ENCODE data around the gene ERI3.

ERI3 gene

DNA sequence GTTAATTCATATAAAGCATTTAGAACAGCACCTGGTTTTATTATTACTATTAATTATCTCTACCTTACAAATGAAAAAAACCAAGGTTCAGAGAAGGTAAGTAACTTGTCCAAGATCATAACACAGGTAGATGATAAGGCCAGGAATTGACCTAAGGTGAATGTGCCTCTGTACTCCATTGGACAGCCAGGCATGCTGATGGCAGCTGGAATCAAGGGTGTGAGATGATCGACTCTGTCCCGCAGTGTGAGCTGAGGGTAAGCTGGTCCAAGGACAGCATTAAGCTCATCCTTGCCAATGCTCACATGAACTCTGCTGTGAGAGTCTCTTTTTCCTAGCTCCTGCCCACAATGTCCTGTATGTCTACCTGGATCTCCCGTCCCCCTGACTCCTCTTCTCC is 83.4 kb downstream of the ERI3 start:
- ATAC-seq (ENCODE audit: low read depth) (no peak), DNase-seq (ENCODE audit: low spot score) (no peak)
- no peak overlapping the region for H3K27ac ChIP-seq (ENCODE audit: poor library complexity, severe bottlenecking)
- no peak overlapping the region for H3K4me3 ChIP-seq (ENCODE audit: severe bottlenecking)
- H3K27me3 ChIP-seq (ENCODE audit: insufficient read depth, poor library complexity, severe bottlenecking) = no peaks in the 10 kb centered on the region
- no peaks in the 10 kb centered on the region for H3K4me1 ChIP-seq (ENCODE audit: insufficient read depth, poor library complexity, severe bottlenecking)
- TF ChIP-seq, protein P1, sequence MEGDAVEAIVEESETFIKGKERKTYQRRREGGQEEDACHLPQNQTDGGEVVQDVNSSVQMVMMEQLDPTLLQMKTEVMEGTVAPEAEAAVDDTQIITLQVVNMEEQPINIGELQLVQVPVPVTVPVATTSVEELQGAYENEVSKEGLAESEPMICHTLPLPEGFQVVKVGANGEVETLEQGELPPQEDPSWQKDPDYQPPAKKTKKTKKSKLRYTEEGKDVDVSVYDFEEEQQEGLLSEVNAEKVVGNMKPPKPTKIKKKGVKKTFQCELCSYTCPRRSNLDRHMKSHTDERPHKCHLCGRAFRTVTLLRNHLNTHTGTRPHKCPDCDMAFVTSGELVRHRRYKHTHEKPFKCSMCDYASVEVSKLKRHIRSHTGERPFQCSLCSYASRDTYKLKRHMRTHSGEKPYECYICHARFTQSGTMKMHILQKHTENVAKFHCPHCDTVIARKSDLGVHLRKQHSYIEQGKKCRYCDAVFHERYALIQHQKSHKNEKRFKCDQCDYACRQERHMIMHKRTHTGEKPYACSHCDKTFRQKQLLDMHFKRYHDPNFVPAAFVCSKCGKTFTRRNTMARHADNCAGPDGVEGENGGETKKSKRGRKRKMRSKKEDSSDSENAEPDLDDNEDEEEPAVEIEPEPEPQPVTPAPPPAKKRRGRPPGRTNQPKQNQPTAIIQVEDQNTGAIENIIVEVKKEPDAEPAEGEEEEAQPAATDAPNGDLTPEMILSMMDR (IDR thresholded peaks at IDR 0.05; ENCODE audit: poor library complexity, severe bottlenecking) = no peak
- no peaks in the 10 kb centered on the region for H3K36me3 ChIP-seq (ENCODE audit: low read depth)
- no peaks in the 10 kb centered on the region for H3K9me3 ChIP-seq (ENCODE audit: severe bottlenecking)

DNA sequence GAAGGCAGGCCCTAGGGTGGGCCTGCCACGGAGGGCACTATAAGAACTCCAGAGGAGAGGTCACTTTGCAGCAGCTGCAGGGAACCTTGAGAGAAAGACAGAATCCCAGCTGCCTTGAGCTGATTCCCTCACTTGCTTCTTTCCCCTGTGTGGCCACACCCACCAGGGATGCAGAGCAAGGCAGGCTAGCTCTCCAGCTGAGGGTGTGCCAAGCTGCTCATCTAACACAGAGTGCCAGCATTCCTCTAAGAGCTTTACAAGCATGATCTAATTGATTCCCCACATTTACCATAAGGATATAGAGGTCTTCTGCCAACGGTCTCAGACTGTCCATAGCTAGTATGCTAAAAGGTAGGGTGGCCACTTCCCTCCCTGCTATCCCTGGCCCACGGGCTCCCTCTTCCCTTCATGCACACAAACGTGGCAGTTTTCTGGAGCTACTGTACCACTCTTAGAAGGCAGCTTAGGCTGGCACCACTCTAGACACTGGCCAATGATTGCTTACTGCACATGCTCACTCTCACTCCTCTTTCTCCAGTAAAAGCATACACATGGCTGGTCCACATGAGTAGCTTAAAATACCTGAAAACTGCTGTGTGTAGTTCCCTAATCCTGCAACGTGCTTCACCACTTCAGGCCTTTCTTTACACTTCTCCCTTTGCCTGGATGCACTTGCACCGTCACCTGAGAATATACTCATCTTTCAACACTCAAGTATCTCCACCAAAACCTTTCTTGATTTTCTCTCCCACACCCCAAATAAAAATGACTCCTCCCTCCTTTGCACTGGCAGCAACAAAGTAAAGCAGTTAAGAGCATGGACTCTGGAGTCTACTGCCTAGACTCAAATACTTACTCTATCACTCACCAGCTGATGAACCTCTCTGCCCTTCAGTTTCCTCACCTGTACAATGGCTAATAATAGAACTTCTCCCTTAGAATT is 84.1 kb downstream of the ERI3 start:
- Histone ChIP-seq H3K4me1 (ENCODE audit: insufficient read depth, poor library complexity, severe bottlenecking) (no peaks in the 10 kb centered on the region), H3K4me3 (ENCODE audit: severe bottlenecking) (no peak overlapping the region), H3K27ac (ENCODE audit: poor library complexity, severe bottlenecking) (no peak overlapping the region), H3K27me3 (ENCODE audit: insufficient read depth, poor library complexity, severe bottlenecking) (no peaks in the 10 kb centered on the region), H3K9me3 (ENCODE audit: severe bottlenecking) (no peaks in the 10 kb centered on the region), H3K36me3 (ENCODE audit: low read depth) (no peaks in the 10 kb centered on the region)
- ATAC-seq (ENCODE audit: low read depth) = no peak
- TF ChIP-seq, protein P1 (IDR thresholded peaks at IDR 0.05; ENCODE audit: poor library complexity, severe bottlenecking) = no peak
- DNase-seq (ENCODE audit: low spot score) = no peak

DNA sequence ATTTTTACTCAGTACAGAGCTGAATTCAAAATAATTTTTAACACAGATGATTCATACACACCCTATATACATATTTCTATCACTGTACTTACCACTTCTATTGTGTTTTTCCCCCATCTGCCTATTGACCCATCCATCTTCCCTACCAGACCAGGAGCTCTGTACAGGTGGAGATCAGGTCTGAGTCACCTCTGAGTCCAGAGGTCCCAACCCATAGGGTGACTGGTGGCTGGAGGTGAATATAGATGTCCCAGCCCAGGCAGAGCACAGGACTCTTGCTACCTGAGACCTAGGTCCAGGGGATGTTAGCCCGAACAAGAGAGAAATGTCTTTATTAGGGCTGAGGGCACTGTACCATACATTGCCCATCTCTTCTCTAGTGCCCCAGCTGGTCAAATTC is 87.0 kb downstream of the ERI3 start:
- Histone ChIP-seq H3K4me1 (ENCODE audit: insufficient read depth, poor library complexity, severe bottlenecking) (no peaks in the 10 kb centered on the region), H3K36me3 (ENCODE audit: low read depth) (no peaks in the 10 kb centered on the region), H3K27ac (ENCODE audit: poor library complexity, severe bottlenecking) (no peak overlapping the region), H3K27me3 (ENCODE audit: insufficient read depth, poor library complexity, severe bottlenecking) (no peaks in the 10 kb centered on the region), H3K9me3 (ENCODE audit: severe bottlenecking) (no peaks in the 10 kb centered on the region), H3K4me3 (ENCODE audit: severe bottlenecking) (no peak overlapping the region)
- DNase-seq (ENCODE audit: low spot score) = no peak
- no peak for ATAC-seq (ENCODE audit: low read depth)
- TF ChIP-seq, protein P1 (IDR thresholded peaks at IDR 0.05; ENCODE audit: poor library complexity, severe bottlenecking) = no peak

DNA sequence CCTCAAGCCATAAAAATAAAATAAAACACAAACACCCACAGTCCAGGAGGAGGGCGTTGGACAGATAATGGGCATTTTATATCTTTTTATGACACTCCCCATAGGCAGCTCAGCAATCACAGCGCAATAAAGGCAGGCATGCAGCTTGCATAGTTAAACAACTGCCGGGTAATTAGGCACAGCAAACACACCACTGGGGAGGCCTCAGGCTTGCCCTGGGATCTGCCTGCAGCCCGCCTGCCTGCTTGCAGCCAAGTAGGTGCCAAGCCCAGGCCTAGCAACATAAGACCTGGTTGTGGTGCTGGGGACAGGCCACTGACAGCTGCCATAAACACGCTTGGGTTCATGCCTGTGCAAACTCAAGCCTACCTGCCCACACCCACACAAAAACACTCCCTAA is 87.6 kb downstream of the ERI3 start:
- no peak for ATAC-seq (ENCODE audit: low read depth)
- H3K4me1 ChIP-seq (ENCODE audit: insufficient read depth, poor library complexity, severe bottlenecking) = no peaks in the 10 kb centered on the region
- no peak overlapping the region for H3K27ac ChIP-seq (ENCODE audit: poor library complexity, severe bottlenecking)
- H3K9me3 ChIP-seq (ENCODE audit: severe bottlenecking) = no peaks in the 10 kb centered on the region
- no peaks in the 10 kb centered on the region for H3K27me3 ChIP-seq (ENCODE audit: insufficient read depth, poor library complexity, severe bottlenecking)
- H3K36me3 ChIP-seq (ENCODE audit: low read depth) = no peaks in the 10 kb centered on the region
- no peak for DNase-seq (ENCODE audit: low spot score)
- no peak overlapping the region for H3K4me3 ChIP-seq (ENCODE audit: severe bottlenecking)
- TF ChIP-seq, protein P1 (IDR thresholded peaks at IDR 0.05; ENCODE audit: poor library complexity, severe bottlenecking) = no peak

Measured in RWPE2 (cell line).